Measurements from ENCODE around the gene TPST1.
"Not testable (repeated sequence)": the region's sequence is repeated elsewhere in the genome, so short reads cannot be mapped to it uniquely, and the experiment has no call there.

Gene TPST1

DNA sequence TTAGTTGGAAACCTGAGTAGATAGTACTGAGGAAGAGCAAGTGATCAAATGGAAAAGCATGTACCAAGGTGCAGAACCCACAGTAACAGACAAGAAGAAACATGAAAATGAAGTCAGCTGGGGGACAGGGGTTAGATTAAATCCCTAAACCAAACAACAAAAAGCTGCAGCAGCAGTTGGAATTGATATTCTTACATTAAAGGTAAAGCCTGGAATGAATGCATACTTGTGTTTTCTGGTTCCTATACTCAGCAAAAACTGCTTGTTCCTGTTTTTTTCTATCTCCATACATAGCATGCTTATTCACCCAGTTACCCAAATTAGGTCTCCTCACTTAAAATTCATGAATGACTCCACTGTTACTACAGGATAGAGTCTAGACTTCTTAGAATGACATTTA is 92.4 kb downstream of the TPST1 start:
- no peak for DNase-seq

DNA sequence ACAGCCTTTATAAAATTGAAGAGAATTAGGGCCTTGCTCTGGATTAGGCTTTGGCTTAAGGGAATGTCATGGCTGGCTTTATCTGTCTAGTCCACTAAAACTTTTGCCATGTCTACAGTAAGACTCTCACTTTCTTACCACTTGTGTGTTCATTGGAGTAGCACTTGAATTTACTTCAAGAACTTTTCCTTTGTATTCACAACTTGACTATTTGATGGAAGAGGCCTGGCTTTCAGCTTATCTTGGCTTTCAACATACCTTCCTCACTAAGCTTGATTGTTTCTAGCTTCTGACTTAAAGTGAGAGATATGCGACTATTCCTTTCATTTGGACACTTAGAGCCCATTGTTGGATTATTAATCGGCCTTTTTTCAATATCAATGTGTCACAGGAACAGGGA is 96.1 kb downstream of the TPST1 start:
- no peak for DNase-seq

DNA sequence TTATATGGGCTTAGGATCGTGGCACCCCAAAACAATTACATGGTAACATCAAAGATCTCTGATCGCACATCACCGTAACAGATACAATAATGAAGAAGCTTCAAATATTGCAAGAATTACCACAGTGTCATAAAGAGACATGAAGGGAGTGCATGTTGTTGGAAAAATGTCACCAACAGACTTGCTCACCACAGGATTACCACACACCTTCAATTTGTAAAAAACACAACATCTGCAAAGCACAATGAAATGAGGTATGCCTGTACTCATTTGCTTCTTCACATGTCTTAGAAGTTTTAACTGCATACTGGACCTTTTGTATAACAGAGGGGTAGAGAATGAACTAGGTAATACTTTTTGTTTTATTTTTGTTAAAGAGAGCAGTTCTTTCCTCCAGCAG is 96.6 kb downstream of the TPST1 start:
- DNase-seq: no peak

DNA sequence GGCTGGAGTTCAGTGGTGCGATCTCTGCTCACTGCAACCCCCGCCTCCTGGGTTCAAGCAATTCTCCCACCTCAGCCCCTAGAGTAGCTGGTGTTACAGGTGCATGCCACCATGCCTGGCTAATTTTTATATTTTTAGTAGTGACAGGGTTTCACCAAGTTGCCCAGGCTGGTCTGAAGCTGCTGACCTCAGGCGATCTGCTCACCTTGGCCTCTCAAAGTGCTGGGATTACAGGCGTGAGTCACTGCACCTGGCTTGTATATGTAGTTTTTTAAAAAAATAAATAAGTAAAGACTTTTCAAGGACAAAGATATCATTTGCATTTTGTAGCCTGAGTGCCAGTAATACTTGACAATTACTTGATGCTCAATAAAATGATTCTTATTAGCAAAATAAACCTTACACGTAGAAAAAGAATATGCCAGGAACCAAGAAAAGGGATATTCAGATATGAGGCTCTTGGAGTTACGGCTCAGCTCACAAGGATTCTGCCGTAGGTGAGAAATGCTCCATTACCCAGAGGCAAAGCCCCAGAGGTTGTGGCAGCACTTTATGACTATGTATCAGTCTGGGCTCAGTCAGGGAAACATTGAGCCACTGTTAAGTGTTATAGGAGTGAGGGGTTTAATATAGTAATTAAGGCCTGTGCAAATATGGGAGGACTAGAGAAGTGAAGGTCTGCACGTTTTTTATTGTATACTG is 98.5 kb downstream of the TPST1 start:
- no peak for DNase-seq

DNA sequence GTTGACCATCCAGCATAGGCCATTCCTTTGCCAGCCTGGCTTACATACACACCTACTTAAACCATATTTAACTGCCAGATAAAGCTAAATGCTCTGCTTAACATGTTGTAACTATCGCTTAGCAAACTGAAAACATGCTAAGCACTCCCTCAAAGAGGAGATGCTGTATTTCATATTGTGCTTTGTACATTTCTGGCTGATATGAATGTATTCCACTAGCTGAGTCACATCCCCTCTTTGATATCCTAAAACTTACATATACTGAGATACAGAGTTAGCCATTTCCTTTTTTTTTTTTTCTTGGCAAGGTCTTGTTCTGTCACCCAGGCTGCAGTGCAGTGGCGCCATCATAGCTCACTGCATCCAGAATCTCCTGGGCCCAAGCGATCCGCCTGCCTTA is 99.4 kb downstream of the TPST1 start:
- DNase-seq: no peak

DNA sequence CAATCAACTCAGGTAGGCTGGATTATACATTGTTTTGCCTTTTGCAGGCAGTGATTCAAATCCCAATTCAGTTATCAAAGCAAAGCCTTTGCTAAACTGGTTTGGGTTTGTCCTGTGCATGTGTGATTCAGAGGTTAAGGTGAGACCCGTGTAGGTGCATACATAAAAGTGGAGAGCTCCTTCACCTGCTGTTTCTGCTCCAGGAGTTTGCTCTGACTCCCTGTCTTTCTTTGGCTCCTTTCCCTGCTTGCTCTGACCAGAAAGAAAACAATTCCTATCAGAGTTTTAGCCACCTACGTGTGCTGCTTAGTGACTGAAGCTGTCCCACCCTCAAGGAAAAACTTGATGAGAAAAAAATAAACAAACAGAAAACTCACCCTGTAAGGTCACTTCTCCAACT is 101.1 kb downstream of the TPST1 start:
- no peak for DNase-seq

DNA sequence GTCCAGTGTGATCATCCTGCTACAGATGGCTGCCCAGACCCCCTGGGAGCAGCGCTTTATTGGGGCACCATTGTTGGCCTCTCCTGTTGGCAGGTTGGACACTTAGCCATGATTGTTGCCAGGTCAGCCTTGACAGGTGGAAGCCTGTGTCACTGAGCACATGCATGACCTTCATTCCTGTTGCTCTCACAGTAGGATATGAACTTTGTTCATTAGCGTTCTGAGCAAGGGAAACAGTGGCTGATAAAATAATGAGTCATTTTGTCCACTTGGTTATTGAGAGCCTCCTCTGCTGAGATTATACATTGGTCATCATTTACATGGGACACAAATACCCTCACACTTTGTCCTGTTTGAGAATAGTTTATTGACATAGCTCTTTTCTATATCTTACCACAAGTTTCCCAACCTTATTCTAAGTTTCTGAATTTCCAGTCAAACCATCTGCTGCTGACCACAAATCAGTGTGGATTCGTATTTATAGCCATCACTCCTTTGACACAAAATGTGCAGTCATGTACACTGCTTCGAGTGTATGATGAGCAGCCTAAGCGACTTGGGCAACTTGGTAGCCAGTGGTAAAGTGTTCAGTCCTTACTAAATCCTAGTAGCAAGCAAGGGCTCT is 102.6 kb downstream of the TPST1 start:
- no peak for DNase-seq

DNA sequence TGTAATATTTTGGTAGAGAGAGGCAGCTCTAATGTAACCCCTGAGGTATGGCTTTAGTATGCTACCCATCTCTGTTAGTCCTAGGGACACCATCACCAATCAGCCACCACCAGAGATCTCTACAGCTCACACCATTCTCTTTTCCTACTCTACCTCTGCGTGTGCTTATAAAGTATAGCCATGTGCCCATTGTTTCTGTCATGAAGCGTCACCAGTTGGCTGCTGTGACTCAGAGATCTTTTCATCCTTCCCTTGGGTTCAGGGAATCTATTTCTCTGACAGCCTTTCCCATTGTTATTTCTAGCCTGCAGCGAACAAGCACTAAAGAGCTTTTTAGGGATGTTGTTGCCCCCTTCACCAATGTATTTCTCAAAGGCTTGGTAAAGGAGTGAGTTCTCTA is 103.3 kb downstream of the TPST1 start:
- no peak for DNase-seq

DNA sequence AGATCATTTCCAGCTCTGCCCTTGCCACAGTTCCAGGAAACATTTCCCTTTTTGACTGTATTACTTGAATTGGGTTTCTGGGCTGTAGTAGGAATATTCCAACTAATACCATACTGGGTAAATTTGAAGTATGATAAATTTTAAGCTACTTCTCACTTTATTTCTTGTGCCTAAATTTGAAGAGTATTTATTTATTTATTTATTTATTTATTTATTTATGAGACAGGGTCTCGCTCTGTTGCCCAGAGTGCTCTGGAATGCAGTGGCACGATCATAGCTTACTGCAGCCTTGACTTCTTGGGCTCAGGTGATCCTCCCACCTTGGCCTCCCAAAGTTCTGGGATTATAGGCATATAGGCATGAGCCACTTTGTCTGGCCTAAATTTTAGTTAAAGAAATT is 105.5 kb downstream of the TPST1 start:
- DNase-seq: no peak

DNA sequence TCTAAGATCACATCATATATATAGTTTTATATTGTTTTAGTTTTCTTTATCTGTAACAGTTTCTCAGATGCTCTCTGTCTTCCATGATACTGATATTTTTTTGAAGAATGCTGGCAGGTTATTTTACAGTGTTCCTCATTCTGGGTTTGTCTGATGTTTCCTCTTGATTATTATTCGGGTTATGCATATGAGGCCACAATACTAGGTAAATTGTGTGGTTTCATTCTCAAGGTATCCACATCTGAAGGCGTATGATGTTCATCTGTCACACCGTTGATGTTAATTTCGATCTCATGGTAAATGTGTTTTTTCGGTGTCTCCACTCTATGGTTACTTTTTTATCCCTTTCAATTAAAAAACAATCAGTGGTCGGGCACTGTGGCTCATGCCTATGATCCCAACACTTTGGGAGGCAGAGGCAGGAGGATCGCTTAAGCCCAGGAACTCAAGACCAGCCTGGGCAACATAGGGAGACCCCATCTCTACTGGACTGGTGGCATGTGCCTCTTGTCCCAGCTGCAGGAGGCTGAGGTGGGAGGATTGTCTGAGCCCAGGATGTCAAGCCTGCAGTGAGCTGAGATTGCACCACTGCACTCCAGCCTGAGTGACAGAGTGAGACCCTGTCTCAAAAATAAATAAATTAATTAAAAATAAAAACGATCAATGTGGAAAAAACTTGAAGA is 108.9 kb downstream of the TPST1 start:
- DNase-seq: no peak

DNA sequence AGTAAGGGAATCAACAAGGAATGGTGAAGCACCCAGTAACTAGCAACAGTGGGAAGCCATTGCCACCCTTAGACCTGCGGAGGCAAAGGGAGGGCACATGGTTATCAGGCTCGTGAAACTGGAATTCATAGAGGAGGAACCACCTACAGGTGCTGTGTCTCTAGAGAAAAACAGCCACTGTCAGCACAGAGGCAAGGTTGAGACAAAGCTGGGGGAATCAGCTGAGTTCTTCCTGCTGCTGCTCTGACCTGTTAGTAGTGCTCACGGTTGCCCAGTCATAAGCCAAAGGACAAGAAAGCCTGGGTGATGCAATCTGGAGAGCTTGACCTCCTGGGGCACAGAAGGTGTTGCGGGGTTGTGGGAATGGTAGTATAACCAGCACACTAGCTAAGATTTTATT is 110.1 kb downstream of the TPST1 start:
- no peak for DNase-seq

DNA sequence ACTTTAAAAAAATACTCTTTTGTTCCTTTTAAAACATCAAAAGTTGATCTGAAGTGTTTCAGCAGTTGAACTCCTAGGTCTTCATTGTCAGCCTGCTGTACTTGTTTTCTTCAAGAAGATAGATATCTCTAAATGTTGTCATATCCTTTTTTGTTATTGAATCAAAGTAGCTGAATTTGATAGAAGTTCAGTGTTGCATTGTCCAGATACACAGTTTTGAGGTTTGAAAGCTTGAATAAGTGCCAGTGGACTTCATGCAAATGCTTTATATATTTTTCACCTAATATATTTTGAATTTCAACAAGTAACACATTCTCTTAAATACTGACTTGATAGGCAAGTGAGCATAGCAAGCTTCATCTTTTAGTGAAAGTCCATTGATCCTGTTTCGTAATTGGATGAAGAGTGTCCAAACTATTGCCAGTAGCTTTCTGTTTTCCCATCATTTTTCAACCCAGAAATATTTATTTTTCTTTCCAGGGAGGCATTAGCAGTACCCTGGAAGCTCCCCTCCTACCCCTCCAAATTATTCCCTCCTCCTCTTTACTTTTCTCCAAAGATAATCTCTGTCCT is 114.4 kb downstream of the TPST1 start:
- no peak for DNase-seq

DNA sequence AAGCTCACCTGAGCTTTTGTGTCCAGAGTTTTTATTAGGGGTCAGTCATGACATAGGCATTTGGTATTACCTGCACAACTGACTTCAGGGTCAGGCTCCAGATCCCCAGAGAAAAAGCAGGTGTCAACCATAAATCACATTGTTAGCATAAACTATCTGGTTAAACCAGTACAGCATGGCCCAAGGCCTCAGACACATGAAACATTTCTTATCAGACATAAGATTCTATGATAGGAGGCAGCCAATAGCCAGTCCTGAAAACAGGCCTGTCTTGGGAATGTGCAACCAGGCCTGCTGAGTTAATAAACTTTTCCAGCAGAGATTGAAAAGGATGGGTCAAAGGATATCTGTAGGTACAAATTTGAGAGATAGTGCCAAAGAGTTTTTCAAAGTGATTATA is 116.1 kb downstream of the TPST1 start:
- DNase-seq: no peak

DNA sequence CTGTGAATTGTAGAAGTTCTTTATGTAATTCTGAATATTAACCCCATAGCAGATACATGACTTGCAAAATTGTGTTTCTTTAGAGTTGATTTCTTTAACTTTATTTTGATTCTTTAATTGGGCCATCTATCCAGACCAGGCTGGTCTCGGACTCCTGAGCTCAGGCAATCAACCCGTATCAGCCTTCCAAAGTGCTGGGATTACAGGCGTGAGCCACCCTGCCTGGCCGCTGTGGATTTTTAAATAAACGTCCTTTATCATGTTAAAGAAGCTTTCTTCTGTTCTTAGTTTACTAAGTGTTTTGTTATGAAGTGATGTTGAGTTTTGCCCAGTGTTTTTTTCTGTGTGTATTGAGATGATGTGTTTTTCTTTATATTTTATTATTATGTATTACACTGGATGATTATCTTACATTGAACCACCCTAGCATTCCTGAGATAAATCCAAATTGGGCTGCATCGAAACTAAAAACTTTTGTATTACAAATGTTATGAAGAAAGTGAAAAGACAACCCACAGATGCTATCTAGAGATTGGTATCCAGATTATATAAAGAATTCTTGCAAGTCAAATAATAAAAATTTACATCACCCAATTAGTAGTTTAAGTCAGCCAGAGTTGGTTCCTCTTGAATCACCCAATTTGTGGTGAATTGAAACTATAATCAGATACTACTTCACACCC is 118.1 kb downstream of the TPST1 start:
- no peak for DNase-seq

DNA sequence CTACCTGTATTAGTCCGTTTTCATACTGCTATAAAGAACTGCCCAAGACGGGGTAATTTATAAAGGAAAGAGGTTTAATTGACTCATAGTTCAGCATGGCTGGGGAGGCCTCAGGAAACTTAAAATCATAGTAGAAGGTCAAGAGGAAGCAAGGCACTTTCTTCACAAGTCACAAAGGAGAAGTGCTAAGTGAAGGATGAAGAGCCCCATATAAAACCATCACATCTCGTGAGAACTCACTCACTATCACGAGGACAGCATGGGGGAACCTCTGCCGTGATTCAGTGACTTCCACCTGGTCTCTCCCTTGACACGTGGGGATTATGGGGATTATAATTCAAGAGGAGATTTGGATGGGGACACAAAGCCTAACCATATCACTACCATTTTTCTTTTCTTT is 119.9 kb downstream of the TPST1 start:
- DNase-seq: not testable (repeated sequence)

DNA sequence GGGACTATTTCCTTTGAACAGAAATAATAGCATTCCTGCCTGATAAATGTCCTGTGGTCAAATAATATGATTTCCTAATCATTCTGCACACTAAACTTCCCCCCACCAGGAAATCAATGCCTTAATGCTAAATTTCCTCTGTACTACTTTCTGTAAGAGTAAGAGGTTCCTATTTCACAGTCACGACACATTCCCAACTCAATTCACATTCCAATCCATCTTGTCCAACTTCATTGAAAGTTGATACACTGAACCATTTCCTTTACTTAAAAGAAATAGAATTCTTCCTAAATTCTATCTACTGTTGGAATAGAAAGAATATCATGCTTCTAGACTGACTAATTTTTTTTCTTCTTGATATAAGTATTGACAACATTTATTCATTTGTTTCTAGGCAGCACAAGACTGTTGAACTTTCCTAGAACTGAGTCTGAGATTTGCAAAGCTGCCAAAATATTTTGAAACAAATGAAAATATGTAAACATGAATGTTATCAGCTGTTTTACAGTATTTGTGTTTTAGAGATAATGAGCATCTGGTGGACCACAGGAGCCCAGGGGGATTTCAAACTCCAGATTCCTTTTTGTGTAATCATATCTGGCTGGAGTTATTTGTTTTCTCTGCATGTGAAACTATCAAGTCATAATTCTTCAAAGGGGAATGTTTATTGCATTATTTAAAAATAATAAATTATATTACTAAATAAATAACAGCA is 121.5 kb downstream of the TPST1 start:
- no peak for DNase-seq

DNA sequence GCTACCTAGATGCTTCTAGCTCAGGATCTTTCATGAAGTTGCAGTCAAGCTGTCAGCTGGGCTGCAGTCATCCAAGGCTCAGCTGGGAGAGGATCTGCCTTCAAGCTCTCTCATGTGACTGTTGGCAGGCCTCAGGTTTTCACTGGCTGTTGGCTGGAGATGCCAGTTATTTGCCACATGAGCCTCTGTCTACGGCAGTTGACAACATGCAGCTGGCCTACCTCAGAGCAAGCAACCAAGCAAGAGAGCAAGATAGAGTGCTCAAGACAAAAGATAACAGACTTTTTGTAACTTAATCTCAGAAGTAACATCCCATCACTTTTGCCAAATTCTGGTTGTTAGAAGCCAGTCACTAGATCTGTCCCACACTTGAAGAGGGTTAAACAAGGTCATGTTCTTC is 125.8 kb downstream of the TPST1 start:
- no peak for DNase-seq

DNA sequence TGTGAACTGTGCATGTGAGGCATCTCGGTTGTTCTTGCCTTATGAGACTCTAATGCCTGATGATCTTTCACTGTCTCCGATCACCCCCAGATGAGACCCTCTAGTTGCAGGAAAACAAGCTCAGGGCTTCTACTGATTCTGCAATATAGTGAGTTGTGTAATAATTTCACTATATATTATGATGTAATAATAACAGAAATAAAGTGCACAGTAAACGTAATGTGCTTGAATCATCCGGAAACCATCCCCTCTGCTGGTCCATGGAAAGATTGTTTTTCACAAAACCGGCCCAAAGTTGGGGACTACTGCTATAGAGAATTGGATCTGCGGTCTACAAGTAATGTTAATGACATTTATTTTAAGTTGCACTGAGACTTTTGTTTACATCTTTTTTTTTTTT is 126.7 kb downstream of the TPST1 start:
- no peak for DNase-seq

DNA sequence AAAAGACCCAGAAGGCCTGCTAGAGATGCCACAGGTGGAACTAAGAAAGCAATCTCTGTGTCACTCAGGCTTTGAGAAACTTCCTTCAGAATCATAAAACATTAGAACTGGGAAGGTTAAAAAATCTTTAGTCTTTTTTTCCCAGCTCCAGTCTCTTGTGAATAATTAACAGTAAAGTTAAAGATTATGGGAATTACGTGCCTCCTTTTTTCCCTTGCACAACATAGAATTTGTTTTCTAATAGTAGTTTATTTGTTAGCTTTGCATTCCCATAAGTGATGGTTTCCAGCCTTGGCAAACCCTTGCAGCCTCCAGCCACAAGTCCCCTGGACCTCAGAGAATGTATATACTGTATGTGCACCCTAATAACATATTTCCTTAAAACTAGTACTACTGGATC is 128.3 kb downstream of the TPST1 start:
- no peak for DNase-seq

DNA sequence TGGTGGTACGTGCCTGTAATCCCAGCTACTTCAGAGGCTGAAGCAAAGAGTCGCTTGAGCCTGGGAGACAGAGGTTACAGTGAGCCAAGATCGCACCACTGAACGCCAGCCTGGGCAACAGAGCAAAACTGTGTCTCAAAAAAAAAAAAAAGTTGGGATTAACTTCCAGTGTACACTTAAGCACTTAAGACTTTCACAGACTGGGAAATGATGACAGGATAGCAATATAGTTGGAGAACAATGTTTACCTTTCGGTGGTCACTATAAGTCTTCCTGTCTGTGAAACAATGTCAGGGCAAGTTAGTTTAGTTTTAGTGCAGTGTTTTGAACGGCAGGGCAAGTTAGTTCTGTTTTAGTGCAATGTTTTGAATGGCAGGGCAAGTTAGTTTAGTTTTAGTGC is 130.2 kb downstream of the TPST1 start:
- DNase-seq: no peak

DNA sequence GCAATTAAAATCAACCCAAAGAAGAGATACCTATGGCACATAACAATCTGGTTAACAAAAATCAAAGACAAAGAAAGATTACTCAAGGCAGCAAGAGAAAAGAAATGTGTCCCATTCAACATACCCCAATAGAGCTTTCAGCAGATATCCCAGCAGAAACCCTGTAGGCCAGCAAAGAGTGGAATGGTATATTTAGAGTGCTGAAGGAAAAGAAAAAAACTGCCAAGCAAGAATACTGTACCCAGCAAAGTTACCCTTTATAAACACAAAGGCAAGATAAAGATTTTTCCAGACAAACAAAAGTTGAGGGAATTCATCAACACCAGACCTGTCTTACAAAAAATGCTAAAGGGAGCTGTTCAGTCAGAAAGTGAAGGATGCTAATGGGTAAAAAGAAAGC is 131.6 kb downstream of the TPST1 start:
- no peak for DNase-seq

DNA sequence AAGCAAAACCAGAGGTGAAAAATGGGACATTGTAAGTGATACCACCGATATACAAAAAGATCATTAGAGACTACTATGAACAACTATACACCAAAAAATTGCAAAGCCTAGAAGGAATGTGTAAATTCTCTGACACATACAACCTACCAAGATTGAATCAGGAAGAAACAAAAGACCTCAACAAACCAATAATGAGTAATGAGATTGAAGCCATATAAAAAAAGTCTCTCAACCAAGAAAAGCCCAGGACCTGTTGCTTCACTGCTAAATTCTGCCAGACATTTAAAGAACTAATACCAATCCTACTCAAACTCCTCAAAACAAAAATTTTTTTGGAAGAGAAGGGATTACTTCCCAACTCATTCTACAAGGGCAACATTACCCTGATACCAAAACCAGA is 134.0 kb downstream of the TPST1 start:
- DNase-seq: no peak

DNA sequence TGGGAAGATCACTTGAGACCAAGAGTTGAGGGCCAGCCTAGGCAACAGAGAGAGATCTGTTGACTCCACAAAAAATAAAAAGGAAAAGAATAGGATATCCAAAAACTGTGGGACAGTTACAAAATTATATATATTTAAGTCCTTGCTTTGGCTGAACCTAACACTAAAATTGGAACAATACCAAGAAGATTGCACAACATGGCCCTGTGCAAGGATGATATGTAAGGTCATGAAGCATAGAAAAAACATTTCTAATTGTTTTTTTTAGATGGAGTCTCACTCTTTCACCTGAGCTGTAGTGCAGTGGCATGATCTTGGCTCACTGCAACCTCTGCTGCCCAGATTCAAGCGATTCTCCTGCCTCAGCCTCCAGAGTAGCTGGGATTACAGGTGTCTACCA is 139.0 kb downstream of the TPST1 start:
- no peak for DNase-seq

Data from stimulated activated CD4-positive, alpha-beta T cell treated with anti-CD3 and anti-CD28 coated beads, Interleukin-1b, Interleukin-23, amount 100 ng/mL, for 48 hours (primary cell).